Neural cell (in vitro differentiated cells): ENCODE data around the gene FAM168B.

Source experiments
- EP300 ChIP-seq: fragments of 450-650 bp; conservative IDR thresholded peaks from 2 replicates; pipeline ENCODE4 v1.6.1; 2014; ENCODE audit warnings: antibody characterized with exemption, mild to moderate bottlenecking, moderate library complexity; ENCODE audit not compliant: poor library complexity, severe bottlenecking
- MXI1 ChIP-seq: fragments of 450-650 bp; conservative IDR thresholded peaks from 2 replicates; pipeline ENCODE4 v1.6.1; 2014; ENCODE audit warnings: antibody characterized with exemption, mild to moderate bottlenecking; ENCODE audit not compliant: poor library complexity, severe bottlenecking
- TAF1 ChIP-seq: IDR thresholded peaks from 2 replicates; pipeline ENCODE4 v1.6.1; 2012; ENCODE audit warnings: low read depth
- TF ChIP-seq, protein P1 (sequence below): fragments of 450-650 bp; IDR thresholded peaks from 2 replicates; pipeline ENCODE4 v1.5.1; 2014; ENCODE audit warnings: antibody characterized with exemption, mild to moderate bottlenecking, moderate library complexity; ENCODE audit not compliant: poor library complexity, severe bottlenecking

DNA sequence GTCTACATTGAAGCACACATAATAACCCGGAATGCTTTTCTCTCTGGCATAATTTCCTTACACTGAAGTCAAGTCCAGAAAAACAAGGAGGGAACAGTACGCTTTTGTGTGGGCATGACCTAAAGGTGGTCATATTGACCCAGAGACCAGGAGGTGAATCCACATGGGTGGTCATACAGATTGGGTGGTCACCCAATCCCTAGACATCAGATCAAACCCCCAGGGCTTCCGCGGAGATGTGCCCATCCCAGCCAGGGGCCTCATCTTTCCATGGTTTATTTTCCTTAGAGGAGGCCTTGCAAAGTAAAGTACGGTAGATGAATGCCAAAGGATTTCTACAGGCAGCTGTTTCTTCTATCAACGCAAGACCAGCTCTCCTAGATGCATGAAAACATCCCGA, 38.8 kb downstream of the FAM168B start:
- TF ChIP-seq TAF1: no peak
- TF ChIP-seq, protein P1, sequence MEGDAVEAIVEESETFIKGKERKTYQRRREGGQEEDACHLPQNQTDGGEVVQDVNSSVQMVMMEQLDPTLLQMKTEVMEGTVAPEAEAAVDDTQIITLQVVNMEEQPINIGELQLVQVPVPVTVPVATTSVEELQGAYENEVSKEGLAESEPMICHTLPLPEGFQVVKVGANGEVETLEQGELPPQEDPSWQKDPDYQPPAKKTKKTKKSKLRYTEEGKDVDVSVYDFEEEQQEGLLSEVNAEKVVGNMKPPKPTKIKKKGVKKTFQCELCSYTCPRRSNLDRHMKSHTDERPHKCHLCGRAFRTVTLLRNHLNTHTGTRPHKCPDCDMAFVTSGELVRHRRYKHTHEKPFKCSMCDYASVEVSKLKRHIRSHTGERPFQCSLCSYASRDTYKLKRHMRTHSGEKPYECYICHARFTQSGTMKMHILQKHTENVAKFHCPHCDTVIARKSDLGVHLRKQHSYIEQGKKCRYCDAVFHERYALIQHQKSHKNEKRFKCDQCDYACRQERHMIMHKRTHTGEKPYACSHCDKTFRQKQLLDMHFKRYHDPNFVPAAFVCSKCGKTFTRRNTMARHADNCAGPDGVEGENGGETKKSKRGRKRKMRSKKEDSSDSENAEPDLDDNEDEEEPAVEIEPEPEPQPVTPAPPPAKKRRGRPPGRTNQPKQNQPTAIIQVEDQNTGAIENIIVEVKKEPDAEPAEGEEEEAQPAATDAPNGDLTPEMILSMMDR: no peak
- no peak for TF ChIP-seq MXI1
- TF ChIP-seq EP300: no peak
